NCI-H1092 (cell line): ENCODE data around the gene ELOVL1.
"Not testable (repeated sequence)": the region's sequence is repeated elsewhere in the genome, so short reads cannot be mapped to it uniquely, and the experiment has no call there.

Source experiments
- DNase-seq: peaks from one replicate; lab custom pipeline; 2025; lab: John Stamatoyannopoulos, UW

Gene ELOVL1

DNA sequence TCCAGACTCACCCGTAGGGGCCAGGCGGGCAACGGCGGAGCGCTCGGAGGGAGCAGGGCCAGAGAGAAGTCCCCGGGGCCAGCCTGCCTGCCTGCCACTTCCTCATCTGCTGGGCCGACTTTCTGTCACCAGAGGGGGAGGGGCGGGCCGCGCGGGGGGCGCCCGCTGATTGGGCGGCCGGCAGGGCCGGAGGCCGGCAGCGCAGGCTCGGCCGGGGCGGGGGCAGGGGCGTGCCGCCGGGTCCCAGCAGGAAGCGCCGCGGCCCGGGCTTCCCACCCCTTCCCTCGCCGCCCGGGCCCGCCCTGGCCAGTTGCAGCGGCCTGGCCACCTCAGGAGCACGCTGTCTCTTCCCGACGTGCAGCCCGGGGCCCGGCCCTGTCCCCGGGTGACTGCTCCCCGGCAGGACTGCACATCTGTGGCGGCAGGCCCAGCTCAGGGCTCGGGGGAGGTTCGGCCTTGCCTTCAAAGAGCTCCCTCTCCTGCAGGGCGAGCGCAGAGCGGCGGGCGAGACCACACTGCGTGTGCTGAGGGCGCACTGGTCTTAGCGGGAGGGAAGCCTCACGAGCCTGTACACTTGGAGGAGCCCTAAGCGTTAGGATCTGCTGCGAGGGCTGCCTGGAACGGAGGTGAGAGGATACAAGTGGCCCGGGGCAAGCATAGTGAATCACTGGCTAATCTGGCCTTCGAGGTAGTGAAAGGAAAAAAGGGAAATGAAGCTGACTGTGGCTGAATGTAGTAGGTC, at the start of gene ELOVL1:
ELOVL1 (minus strand) TSS at position 108 of the 742 bp plus-strand sequence. CDS start 2,402 bp downstream, outside the sequence.
- peak; percentile 83 for DNase-seq

DNA sequence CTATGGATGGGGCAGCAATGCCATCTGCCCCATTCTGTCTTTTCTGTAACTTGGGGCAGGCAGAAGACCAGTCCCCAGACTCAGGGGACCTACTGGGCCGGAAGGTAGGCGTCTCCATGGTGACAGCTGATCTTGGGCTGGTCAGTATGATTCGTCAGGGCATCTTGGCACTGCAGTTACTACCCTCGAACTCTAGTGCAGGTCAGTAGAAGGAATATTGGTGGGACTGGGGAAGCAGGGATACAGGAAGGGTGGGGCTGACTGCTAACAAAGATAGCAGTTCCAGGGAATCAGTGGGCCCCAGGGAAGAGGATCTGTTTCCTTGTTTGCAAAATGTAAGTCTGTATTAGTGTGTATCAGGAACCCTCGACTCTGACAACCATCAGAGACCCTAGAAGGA, 48.1 kb upstream of the ELOVL1 start:
- DNase-seq: no peak

DNA sequence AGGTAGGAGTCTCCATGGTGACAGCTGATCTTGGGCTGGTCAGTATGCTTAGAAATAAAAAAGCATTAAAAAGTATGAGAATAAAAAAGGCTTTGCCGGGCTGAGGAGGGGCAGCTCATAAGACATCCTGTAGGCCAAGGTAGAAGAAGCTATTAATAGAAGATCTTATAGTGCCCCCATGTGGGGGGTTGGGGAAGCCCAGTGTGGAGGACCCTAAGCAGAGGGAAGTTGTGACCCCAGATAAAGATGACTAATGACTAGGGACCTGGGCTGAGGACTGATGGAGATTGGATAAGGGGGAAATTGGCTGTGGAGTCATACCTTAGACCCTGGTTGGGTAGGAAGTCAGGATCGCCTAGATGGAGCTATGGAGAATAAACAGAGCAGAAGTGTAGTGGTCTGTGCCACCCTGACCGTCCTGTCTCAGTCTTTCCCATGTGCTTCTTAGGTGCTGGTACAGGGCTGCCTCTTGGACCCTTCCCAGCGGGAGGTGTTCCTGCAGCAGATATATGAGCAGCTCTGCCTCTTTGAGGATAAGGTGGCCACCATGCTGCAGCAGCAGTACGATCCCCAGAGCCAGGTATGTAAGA, 46.9 kb upstream of the ELOVL1 start:
- peak; percentile 33 for DNase-seq

DNA sequence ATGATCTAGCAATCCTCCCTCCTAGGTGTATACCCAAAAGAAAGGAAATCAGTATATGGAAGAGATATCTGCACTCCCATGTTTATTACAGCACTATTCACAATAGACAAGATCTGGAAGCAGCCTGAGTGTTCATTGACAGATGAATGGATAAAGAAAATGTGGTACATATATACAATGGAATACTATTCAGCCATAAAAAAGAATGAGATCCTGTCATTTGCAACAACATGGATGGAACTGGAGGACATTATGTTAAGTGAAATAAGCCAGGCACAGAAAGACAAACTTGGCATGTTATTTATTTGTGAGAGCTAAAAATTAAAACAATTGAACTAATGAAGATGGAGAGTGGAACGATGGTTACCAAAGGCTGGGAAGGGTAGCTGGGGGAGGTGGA, 45.6 kb upstream of the ELOVL1 start:
- DNase-seq: not testable (repeated sequence)

DNA sequence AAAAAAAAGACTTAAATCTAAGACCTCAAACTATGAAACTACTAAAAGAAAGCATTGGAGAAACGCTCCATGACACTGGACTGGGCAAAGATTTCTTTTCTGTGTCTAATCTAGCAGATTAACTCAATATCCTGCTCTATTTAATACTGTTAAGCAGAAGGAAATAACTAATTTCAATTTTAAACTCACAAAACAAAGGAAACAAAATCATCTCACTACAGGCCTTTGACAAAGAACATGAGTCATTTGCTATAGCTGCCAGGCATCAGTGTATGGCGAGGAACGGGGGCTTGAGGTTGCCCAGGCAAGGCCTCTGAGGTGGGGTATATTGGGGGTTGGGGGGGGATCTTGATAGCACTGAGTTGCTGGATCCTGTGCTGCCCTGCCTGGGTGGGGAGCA, 42.8 kb upstream of the ELOVL1 start:
- DNase-seq: no peak

DNA sequence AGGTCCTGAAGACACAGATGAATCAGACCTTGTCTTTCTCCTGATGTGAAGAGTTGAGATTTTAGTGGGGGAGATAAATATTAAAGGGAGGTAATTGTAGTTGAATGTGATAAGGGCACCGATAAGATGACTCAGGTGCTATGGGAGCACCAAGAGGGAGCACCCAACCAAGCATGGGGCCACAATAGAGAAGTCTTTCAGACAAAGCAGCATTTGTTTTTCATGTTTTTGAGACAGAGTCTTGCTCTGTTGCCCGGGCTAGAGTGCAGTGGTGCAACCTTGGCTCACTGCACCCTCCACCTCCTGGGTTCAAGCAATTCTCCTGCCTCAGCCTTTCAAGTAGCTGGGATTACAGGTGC, 38.0 kb upstream of the ELOVL1 start:
- no peak for DNase-seq

DNA sequence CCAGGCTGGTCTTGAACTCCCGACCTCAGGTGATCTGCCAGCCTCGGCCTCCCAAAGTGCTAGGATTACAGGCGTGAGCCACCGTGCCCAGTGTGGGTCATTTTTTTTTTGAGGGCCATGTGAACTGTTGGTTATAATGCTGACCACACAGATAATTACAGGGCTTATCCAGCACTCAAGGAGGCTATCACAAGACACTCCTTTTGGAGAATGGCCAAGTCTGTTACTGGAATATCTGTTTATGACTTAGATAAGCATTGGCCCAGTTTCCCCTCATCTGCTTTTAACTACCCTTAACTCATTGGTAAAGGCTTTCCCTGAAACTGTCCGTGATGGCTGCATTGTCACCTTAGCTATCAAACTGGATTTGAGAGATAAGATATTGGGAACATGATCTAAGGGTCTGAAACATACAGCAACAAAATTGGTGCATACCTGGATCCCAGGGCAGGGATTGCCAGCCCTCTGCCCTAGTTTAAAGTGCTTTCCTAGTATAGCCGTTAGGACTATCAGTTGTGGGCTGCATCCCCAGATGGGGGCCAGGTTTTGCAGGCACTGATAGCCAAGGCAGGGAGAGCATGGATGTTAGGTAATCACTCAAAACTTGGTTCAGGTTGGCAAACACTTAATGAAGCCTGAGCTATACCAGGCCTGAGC, 37.5 kb upstream of the ELOVL1 start:
- no peak for DNase-seq

DNA sequence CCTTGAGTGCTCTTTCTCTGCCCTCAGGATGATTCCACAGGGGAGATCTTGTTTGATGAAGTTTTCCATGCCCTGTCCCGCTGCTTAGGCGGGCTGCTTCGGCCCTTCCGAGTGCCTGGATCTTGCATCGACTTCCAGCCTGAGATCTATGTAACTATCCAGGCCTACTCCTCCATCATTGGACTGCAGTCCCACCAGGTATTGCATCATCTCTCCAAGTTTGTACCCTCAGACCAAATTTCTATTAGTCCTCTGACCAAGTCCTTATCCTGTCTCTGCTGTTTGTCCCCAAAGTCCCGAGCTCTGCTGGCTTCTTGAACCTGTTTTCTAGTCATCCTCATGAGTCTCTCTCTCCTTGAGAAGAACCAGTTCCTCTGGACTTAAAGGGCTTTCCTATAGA, 36.5 kb upstream of the ELOVL1 start:
- no peak for DNase-seq

DNA sequence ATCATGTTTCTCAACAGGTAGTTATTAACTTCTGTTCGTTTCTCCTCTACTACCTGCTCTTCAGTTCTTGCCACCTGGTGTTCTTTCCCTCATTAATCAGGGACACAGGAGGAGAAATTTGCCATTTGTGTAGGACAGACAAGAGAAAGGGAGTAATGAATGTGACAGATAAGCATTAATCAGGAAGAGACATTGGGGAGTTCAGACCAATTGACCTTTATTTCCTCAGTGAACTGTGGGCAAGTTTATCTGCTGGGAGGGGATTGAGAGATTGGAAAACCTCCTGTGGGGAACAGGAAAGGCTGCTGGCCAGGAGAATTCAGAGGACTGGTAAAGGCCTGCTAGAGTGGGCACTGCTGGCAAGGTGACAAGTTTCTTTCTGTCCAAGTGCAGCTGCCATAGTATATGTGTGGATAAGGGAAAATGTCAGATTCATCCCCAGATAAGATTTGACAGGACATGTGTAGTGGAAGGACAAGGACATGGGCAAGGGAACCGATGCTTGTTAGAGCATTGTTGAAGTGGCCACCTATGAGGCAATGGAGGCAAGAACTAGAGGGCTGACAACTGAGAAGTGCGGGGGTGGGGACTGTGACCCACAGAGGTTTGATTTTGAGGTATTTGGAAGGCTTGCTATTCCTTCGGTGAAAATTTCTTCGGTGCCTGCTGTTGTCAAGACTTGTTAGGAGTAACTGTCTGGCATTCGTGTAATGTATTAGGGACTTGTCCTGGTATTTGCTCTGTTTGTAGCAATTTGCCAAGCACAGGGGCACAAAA, 34.5 kb upstream of the ELOVL1 start:
- DNase-seq: no peak

DNA sequence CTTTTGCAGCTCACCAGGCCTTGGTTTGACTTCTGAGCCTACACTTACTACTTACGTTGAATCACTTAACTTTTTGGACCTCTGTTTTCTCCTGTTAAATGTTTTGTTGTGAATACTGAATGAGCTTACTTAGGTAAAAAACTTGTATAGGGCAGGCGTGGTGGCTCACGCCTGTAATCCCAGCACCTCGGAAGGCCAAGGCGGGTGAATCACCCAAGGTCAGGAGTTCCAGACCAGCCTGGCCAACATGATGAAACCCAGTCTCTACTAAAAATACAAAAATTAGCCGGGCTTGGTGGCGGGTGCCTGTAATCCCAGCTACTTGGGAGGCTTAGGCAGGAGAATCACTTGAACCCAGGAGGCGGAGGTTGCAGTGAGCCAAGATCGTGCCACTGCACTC, 32.6 kb upstream of the ELOVL1 start:
- DNase-seq: not testable (repeated sequence)

DNA sequence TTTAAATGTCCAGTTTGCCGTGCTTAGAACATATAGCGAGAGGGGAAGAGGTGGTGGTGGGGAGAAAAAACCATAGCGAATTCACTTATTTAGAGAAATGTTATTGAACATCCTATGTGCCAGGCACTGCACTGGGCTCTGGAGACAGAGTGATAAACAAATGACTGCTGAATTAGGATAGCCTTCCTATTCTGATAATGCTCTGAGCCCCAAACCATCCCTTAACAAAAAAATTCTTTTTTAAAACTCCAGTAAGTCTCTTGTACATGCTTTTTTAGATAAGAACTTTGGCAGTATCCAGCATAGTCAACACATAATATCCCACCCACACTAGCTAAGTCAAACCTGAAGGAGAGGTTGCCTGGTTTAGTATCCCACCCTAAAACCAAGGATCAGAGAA, 30.4 kb upstream of the ELOVL1 start:
- no peak for DNase-seq

DNA sequence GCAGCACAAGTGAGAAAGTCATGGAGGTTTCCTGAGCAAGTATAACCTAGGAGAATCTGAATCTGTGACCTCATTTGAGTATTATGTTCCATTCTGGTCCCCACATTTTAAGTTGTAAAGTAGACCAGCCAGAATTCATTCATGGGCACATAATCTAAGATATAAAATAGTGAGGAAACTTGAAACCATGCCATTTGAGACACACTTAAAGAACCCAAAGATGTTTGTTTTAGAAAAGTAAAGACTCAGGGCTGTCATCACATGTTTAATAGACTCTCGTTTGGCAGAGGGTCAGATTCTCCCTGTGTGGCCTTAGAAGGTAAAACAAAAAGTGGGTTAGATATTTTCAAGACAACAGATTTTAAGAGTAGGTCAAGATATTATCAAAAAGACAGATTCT, 28.2 kb upstream of the ELOVL1 start:
- no peak for DNase-seq

DNA sequence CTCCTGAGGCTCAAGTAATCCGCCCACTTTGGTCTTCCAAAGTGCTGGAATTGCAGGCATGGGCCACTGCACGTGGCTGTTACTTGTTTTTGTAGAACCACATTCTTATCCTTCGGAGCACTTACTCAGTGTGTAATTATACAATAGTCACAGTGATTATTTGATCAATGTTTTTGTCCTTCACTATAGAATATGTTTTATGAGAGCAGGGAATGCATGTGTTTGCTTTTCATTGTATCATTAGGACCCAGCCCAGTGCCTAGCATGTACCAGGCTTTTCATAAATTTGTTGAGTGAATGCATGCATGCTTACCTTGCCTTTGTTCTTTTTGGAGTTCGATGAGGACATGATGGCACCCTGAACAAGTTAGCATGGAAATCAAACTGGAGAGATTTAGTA, 27.7 kb upstream of the ELOVL1 start:
- no peak for DNase-seq

DNA sequence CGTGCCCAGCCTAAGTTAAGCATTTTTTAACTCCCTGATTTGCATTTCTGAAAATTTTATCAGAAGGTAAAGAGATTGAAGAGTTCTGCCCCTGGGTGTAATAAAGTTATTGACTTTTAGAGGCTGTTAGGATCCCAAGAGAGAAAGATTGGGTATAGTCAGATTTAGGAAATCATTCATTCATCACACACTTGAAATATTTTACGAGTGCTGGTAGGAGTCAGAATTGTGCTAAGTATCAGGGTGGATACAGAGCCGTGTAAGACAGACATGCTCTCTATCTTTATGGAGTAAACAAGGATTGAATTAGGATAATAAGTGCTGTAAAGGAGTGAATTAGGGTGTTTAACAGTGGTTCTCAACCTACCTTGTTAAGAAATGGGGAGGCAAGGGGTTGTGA, 24.9 kb upstream of the ELOVL1 start:
- no peak for DNase-seq

DNA sequence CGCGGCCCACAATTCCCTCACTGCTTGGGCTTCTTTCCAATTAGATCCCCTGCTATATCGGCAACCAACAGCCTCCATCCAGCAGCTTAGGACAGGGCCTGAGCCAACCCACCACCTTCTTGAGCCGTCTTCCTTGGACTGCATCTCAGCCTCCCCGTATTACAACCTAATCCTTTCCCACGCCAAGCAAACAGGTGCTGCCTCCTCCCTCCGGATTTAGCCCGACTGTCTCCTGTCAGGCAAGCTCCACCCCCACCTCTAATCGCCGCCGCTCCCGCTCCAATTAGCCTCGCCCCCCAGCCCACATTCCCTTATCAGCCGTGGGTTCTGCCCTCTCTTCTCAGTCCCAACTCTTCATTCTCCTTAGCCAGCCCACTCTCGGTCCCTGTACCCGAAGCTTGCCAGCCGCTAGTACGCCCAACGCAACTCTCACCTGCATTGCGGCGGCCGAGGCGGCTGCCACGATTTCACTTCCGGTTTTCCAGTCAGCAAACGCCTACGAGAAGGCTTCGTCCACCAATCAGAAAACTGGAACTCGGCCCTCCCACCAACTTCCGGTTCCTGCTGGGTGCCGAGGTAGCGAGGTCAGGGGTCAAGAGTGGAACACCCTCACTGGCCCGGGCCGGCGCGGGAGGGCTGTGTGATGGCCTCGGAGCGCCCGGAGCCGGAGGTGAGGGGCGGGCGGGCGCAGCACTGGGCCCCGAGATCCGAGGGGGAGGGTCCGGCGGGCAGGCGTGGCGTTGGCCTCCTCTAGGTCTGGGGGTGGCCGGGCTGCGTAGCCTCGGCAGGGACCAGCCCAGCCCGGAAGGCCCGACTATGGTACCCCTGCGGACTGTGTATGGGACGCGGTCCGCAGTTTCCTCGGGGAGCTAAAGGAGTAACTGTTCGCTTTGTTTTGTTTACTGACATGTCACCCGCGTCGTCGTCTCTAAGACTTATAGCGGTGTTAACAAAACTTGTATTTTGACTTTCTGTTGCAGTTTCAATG, 21.8 kb upstream of the ELOVL1 start, which contains the start of the genes MED8 and SZT2:
MED8 (minus strand) TSS at position 475 of the 988 bp plus-strand sequence; CDS start at position 439, 36 bp downstream.
SZT2 (plus strand) TSS at position 574 of the 988 bp plus-strand sequence; CDS start at position 644, 70 bp downstream.
- DNase-seq: peak; percentile 97

DNA sequence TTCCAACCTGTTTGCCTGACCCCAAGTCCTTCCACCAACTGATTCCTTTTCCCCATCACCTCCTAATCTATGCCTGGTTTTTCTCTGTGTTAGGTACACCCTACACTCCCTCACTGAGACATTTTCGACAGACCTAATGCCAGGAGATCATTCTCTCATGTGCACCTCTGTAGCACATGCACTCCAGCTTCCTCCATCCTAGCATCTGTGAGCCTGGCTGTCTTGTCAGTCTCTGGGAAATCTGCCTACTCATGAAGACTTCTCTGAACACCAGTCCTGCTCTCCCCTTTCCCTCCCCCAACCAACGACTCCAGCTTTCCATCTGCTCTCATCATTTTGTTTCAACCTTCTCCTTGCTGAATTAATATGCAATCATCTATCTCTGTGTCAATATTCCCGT, 20.8 kb upstream of the ELOVL1 start:
- DNase-seq: no peak

DNA sequence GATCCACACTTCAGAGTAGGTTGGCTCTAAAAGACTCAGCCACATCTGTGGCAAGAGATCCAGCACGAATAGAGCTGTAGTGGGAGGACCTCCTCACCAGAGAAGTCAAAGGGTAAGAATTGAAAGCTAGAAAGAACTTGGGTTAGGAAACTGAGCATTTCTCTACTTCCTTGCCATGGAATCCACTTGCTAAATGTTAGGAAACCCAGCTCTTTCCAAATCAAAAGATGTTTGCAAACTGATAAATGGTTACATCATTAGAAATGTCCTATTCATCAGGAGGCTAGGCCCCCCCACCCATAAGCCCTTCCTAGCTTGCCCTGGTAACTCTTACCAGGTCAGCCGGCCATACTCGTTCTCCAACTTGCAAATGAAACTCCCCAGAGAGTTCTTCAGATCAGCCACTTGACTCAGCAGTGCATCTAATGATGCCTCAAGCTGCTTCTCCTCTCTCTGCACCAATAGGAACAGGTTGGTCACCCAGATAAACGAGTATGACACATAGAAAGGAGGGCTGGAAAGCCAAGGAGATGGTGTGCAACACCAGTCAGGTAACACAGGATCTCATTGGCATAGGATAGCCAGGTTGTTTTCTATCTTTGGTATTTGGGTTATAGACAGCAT, 20.3 kb upstream of the ELOVL1 start:
- no peak for DNase-seq

DNA sequence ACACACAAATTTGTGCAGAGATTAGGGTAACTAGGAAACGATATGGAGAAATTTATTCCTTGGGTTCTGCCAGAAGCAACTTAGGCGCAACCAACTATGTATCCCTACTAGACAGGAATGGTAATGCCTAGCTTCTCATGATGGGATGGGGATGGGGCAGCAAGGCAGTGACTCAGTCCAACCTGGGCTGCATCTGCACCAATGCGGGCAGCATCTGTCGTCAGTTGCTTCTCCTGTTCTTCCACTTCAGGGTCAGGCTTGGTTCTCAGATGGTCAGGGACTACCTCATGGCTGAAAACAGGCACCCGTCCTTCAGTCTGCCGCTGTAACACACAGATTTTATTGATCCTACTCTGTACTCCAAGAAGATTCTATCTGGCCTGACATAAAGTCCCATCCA, 18.9 kb upstream of the ELOVL1 start:
- DNase-seq: no peak

DNA sequence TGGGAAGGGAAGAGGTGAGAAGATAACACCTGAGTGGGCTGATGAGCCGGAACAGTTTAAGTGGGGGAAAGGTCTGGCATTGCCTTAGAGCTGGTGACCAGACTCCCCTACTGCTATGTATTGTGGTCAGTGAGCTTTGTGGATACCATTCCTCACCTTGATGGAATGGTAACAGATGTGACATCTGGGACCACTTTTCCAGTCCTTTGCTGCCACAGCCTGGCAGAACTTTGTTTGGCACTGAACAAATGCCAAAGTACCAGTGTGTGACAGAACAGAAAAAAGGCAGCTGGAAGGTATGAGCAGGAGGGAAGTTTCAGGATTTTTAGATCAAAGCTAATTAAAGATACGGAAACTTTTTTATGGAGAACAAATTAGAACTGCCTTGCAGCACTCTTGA, 15.6 kb upstream of the ELOVL1 start:
- DNase-seq: no peak

DNA sequence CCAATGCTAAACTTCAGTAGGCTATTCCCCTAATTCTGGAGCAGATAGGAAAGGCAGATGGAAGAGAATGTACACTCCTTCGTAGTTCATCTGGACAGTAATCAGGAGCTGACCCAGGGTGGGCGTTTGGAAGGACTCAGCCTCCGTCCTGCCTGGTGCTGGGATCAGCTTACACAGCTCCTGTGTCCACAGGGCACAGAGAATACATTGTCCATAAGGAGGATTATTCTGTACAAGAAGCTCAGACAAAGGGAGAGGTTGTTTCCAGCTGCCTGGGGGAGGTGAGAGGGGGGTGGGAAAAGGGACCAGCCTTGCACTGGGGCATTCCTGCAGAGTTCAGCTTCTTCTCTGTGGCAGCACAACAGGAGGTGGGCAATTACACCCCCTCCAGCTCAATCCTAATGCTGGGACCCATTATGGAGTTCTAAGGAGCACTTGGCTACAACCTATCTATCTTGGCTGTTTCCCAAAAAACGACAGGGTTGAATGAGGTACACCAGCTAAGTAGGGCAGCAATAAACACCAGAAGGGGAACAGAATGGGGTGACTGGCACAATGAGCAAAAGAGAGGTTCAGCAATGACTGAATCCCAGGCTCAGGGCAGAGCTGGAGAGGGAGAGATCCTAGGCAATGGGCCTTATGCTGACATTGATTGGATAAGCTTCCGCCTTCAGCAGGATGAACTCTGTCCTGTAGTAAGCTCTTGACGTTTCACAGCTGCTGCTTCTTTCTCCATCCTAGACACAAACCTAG, 14.4 kb upstream of the ELOVL1 start:
- peak; percentile 6 for DNase-seq
